ENCODE data around the gene TSPY9. TPM values are rescaled to one million over a fixed set of nuclear protein-coding genes. Genes with fewer than 3 reads are reported as not detected.
"Not testable (repeated sequence)": the region's sequence is repeated elsewhere in the genome, so short reads cannot be mapped to it uniquely, and the experiment has no call there.

The TSPY9 gene, protein sequence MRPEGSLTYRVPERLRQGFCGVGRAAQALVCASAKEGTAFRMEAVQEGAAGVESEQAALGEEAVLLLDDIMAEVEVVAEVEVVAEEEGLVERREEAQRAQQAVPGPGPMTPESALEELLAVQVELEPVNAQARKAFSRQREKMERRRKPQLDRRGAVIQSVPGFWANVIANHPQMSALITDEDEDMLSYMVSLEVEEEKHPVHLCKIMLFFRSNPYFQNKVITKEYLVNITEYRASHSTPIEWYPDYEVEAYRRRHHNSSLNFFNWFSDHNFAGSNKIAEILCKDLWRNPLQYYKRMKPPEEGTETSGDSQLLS
- not detected in 2 replicates for total RNA-seq

DNA sequence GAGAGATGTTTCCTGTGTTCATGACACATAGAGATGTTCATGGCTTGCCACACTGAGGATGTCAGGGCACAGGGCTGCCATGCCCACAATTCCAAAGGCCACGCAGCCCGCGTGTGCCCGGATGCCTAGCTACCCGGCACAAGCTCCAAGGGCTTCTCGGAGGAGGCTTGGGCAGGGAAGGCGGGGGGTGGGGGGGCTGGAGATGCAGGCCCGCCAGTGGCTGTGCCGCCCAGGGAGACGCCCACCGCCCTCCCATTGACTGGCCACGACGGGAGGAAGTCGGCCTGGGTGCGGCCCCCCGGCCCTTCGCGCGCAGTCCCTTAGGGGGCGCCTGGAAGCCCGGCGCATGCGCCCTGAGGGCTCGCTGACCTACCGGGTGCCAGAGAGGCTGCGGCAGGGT lies at the start of gene TSPY9:
TSS of gene TSPY9 (plus strand) at position 301 of the 400 bp plus-strand sequence. CDS start at position 347, 46 bp downstream.
- H3K4me3 ChIP-seq (ENCODE audit: low read depth, low read length); H3K36me3 ChIP-seq (ENCODE audit: control insufficient read depth, insufficient read depth, low read length); H3K27me3 ChIP-seq (ENCODE audit: control insufficient read depth, insufficient read depth, low read length); DNase-seq (ENCODE audit: low read depth): not testable (repeated sequence)

DNA sequence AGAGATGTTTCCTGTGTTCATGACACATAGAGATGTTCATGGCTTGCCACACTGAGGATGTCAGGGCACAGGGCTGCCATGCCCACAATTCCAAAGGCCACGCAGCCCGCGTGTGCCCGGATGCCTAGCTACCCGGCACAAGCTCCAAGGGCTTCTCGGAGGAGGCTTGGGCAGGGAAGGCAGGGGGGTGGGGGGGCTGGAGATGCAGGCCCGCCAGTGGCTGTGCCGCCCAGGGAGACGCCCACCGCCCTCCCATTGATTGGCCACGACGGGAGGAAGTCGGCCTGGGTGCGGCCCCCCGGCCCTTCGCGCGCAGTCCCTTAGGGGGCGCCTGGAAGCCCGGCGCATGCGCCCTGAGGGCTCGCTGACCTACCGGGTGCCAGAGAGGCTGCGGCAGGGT lies 20.4 kb upstream of the TSPY9 start, which contains the start of gene TSPY1:
TSS of gene TSPY1 (plus strand) at position 301 of the 400 bp plus-strand sequence. CDS start at position 347, 46 bp downstream.
- not testable (repeated sequence) for H3K36me3 ChIP-seq (ENCODE audit: control insufficient read depth, insufficient read depth, low read length); H3K27me3 ChIP-seq (ENCODE audit: control insufficient read depth, insufficient read depth, low read length); DNase-seq (ENCODE audit: low read depth); H3K4me3 ChIP-seq (ENCODE audit: low read depth, low read length)

DNA sequence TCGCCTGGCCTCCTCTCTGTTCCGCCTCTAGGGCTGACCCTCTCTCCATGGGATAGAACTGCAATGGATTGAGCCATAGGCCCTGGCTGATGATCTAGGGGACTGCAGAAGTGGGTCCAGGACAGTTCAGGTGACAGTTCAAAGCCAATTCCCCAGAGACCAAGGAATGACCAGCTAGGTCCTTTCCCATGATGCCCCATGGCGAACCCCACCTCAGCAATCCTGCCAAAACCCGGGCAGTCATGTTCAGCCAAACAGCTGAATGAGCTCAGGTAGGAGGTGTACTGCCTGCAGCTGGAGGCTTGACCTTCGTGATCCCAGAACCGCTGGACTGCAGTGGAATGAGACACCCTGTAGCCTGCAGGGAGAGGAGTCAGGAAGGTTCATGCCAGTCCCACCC lies 17.3 kb downstream of the TSPY9 start:
- not testable (repeated sequence) for H3K4me3 ChIP-seq (ENCODE audit: low read depth, low read length); DNase-seq (ENCODE audit: low read depth); H3K36me3 ChIP-seq (ENCODE audit: control insufficient read depth, insufficient read depth, low read length); H3K27me3 ChIP-seq (ENCODE audit: control insufficient read depth, insufficient read depth, low read length)

- H3K36me3 ChIP-seq (ENCODE audit: control insufficient read depth, insufficient read depth, low read length); H3K27me3 ChIP-seq (ENCODE audit: control insufficient read depth, insufficient read depth, low read length); H3K4me3 ChIP-seq (ENCODE audit: low read depth, low read length); DNase-seq (ENCODE audit: low read depth): not testable (repeated sequence)
These were observed 29.2 kb downstream of the TSPY9 start for GRCh38 chrY:9516287-9516686.

GRCh38 chrY:9527580-9527979 lies 40.5 kb downstream of the TSPY9 start, which contains the start of gene TSPY10:
Gene TSPY10, plus strand, starts transcription at chrY:9527880. Its CDS starts 46 bp downstream, at chrY:9527926.
- not testable (repeated sequence) for H3K27me3 ChIP-seq (ENCODE audit: control insufficient read depth, insufficient read depth, low read length); DNase-seq (ENCODE audit: low read depth); H3K4me3 ChIP-seq (ENCODE audit: low read depth, low read length); H3K36me3 ChIP-seq (ENCODE audit: control insufficient read depth, insufficient read depth, low read length)

Other genes with a start within 250 kb of the TSPY9 start
- gene TSPY4, start 149.8 kb upstream of the TSPY9 start, total RNA-seq: not detected in 2 replicates
- gene TSPY8, start 129.5 kb upstream of the TSPY9 start, total RNA-seq: not detected in 2 replicates
- gene TSPY3, start 88.8 kb upstream of the TSPY9 start, total RNA-seq: not detected in 2 replicates
- not detected in 2 replicates for gene TSPY1, start 20.3 kb upstream of the TSPY9 start, total RNA-seq
- not detected in 2 replicates for gene TSPY10, start 40.6 kb downstream of the TSPY9 start, total RNA-seq

Data from kidney epithelial cell (primary cell).